ENCODE data around the gene NIT1.

Gene NIT1

DNA sequence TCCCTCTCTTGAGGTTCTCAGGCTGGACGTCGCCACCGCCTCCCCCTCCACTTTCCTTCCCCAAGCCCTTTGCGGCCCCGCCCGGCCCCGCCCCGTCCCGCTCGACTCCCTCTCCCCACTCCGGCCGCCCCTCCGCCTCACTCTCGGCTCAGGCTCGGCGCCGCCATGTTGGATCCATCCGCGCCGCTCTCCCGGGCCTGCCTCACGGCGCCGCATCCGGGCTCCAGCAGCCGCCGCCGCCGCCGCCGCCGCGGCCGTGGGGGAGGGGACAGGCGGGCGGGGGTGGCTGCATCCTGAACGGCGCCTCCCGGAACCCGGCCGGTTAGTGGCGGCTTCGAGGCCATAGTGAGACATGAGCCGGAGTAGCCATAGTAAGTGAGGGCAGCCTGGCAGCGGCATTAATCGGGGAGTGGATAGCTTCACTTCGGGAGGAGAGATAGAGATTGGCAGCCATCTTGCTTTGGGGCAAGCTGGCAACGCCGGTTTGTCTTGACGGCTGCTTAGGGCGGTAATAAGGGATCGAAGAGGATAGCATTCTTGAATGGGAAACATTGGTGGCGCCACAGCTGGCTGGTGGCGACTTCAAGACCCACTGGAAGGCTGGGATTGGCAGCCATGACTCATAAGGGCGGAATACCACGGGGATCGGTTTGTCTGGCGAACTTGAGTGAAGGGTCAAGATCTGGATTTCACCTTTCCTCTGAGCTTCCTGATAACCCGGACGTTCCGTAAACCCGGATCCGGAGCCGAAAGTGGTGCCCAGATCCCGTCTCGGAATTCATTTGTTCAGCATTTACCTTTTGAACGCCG, 14.7 kb downstream of the NIT1 start, which contains the start of gene DEDD:
TSS of gene DEDD (minus strand) at position 258 of the 810 bp plus-strand sequence. CDS start 8,205 bp downstream, outside the sequence.
- H3K4me1 ChIP-seq (ENCODE audit: low read depth, poor library complexity, severe bottlenecking) = peaks cover 43% of the 10 kb centered on the region
- TF ChIP-seq, protein P1, sequence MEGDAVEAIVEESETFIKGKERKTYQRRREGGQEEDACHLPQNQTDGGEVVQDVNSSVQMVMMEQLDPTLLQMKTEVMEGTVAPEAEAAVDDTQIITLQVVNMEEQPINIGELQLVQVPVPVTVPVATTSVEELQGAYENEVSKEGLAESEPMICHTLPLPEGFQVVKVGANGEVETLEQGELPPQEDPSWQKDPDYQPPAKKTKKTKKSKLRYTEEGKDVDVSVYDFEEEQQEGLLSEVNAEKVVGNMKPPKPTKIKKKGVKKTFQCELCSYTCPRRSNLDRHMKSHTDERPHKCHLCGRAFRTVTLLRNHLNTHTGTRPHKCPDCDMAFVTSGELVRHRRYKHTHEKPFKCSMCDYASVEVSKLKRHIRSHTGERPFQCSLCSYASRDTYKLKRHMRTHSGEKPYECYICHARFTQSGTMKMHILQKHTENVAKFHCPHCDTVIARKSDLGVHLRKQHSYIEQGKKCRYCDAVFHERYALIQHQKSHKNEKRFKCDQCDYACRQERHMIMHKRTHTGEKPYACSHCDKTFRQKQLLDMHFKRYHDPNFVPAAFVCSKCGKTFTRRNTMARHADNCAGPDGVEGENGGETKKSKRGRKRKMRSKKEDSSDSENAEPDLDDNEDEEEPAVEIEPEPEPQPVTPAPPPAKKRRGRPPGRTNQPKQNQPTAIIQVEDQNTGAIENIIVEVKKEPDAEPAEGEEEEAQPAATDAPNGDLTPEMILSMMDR (conservative IDR thresholded peaks at IDR 0.05; ENCODE audit: low read depth, low read length) = no peak; the same call in 1 of the 2 replicates

DNA sequence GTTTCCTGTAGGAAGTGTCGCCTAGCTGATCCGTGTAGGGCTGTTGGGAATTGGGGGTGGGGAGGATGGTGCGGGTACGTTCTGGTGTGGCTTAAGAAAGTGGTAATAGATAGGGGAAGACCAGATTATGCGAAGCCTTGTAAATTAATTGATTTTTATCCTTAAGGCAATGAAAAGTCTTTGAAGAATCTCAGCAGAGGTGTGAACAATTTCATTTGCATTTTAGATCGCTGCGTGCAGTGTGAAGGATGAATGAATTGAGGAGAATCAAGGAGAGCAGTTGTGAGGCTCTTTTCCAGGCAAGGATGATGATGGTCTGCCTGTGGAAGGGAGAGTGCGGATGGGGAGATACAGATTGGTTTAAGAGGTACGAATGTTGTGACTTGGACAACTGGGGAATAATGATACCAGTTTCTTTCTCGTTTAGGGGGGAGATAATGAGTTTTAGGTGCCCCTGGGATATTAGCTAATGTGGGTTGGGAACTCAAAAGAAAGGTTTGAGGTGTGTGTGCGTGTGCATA, 15.4 kb downstream of the NIT1 start:
- H3K4me1 ChIP-seq (ENCODE audit: low read depth, poor library complexity, severe bottlenecking) = peaks cover 38% of the 10 kb centered on the region
- no peaks in the 10 kb centered on the region; the same call in 1 of the 2 replicates for H3K36me3 ChIP-seq (ENCODE audit: insufficient read depth)

More for the DNA sequence above, 14.7 kb downstream of the NIT1 start, which contains the start of gene DEDD:
- H3K4me2 ChIP-seq = peak within 1 kb of the TSS; percentile 97
- peaks cover 43% of the 10 kb centered on the region for H3K79me2 ChIP-seq (ENCODE audit: insufficient read depth, low read depth)
- peak within 1 kb of the TSS; percentile 86 for H2AFZ ChIP-seq (ENCODE audit: low read depth)
- no peaks in the 10 kb centered on the region for H4K20me1 ChIP-seq (ENCODE audit: insufficient read depth)
- peak within 1 kb of the TSS; percentile 90 for H3K9ac ChIP-seq
- no peaks in the 10 kb centered on the region for H3K27me3 ChIP-seq (ENCODE audit: insufficient read depth, low read depth)
- peak within 1 kb of the TSS; percentile 79 for H3K27ac ChIP-seq
- peaks cover 2% of the 10 kb centered on the region; the same call in 1 of the 2 replicates for H3K36me3 ChIP-seq (ENCODE audit: insufficient read depth)
- peak within 1 kb of the TSS; percentile 100 for H3K4me3 ChIP-seq (IDR thresholded peaks at IDR 0.05; ENCODE audit: insufficient read depth, low read depth, low read length)

DNA sequence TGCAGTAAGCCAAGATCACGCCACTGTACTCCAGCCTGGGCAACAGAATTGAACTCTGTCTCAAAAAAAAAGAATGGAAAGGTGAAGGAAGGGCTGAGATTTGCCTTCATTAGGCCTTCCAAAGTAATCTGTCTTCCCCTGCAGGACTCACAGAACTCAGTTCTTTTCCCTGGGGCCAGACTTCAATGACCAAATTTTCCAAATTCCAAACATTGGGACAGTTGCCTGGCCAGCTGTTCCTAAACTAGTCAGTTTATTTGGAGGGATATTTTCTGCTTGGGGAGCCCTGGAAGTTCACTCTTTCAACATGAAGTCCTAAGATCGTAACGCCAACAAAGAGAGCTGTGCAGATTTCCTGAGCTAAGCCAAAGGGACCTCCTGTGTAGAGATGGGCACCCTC, 20.0 kb downstream of the NIT1 start:
- no peaks in the 10 kb centered on the region for H4K20me1 ChIP-seq (ENCODE audit: insufficient read depth)
- H2AFZ ChIP-seq (ENCODE audit: low read depth) = no peak overlapping the region
- H3K4me2 ChIP-seq = no peak overlapping the region
- H3K27me3 ChIP-seq (ENCODE audit: insufficient read depth, low read depth) = no peaks in the 10 kb centered on the region
- H3K4me3 ChIP-seq (IDR thresholded peaks at IDR 0.05; ENCODE audit: insufficient read depth, low read depth, low read length) = no peak overlapping the region
- peaks cover 25% of the 10 kb centered on the region for H3K79me2 ChIP-seq (ENCODE audit: insufficient read depth, low read depth)
- H3K27ac ChIP-seq = no peak overlapping the region
- TF ChIP-seq, protein P1 (conservative IDR thresholded peaks at IDR 0.05; ENCODE audit: low read depth, low read length) = no peak
- no peaks in the 10 kb centered on the region for H3K36me3 ChIP-seq (ENCODE audit: insufficient read depth)
- H3K9ac ChIP-seq = no peak overlapping the region
- peaks cover 16% of the 10 kb centered on the region for H3K4me1 ChIP-seq (ENCODE audit: low read depth, poor library complexity, severe bottlenecking)

More for the DNA sequence above, 15.4 kb downstream of the NIT1 start:
- Histone ChIP-seq H3K27ac (peak overlapping the region; percentile 79), H3K79me2 (ENCODE audit: insufficient read depth, low read depth) (peaks cover 43% of the 10 kb centered on the region), H3K4me3 (IDR thresholded peaks at IDR 0.05; ENCODE audit: insufficient read depth, low read depth, low read length) (peak overlapping the region; percentile 100), H3K9ac (peak overlapping the region; percentile 90), H3K27me3 (ENCODE audit: insufficient read depth, low read depth) (no peaks in the 10 kb centered on the region), H2AFZ (ENCODE audit: low read depth) (peak overlapping the region; percentile 86), H3K4me2 (peak overlapping the region; percentile 97), H4K20me1 (ENCODE audit: insufficient read depth) (no peaks in the 10 kb centered on the region)
- TF ChIP-seq, protein P1 (conservative IDR thresholded peaks at IDR 0.05; ENCODE audit: low read depth, low read length) = no peak; the same call in 1 of the 2 replicates

DNA sequence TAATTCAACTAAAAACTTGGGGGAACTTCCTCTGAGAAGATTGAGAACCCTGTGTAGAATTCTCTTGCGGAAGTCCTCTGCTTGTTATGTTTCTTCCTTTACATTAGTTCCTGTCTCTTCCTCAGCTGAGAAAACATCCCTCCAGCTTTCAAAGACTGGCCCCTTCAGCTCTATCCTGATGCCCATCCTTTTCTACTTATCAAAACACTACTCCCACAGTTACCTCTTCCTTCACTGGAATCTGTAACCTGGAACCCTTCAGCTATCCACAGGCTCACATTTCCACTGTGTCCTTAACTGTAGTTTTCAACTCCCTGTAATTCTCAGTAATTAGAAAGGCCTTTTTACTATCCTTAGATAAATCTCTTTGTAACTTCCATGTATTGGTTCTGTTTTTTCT, 20.5 kb downstream of the NIT1 start:
- Histone ChIP-seq H3K79me2 (ENCODE audit: insufficient read depth, low read depth) (peaks cover 20% of the 10 kb centered on the region), H3K27me3 (ENCODE audit: insufficient read depth, low read depth) (no peaks in the 10 kb centered on the region), H3K36me3 (ENCODE audit: insufficient read depth) (no peaks in the 10 kb centered on the region), H3K4me2 (no peak overlapping the region), H3K9ac (no peak overlapping the region), H3K4me1 (ENCODE audit: low read depth, poor library complexity, severe bottlenecking) (peaks cover 16% of the 10 kb centered on the region), H3K4me3 (IDR thresholded peaks at IDR 0.05; ENCODE audit: insufficient read depth, low read depth, low read length) (no peak overlapping the region), H3K27ac (no peak overlapping the region), H2AFZ (ENCODE audit: low read depth) (no peak overlapping the region), H4K20me1 (ENCODE audit: insufficient read depth) (no peaks in the 10 kb centered on the region)
- TF ChIP-seq, protein P1 (conservative IDR thresholded peaks at IDR 0.05; ENCODE audit: low read depth, low read length) = no peak

Data from KMS-11 (cell line).